Measurements from ENCODE around the gene TVP23B. TPM values are rescaled to one million over a fixed set of nuclear protein-coding genes. Genes with fewer than 3 reads are reported as not detected.
"Not testable (repeated sequence)": the region's sequence is repeated elsewhere in the genome, so short reads cannot be mapped to it uniquely, and the experiment has no call there.

Gene TVP23B
- polyA plus RNA-seq, 4 donors: 45.8 to 54.1 (median 50.9) TPM

- not testable (repeated sequence) for DNase-seq (ENCODE audit: low read depth in 4 of 4, low spot score in 3 of 4)
Observed at GRCh38 chr17:18786890-18787289, 5.9 kb downstream of the TVP23B start.

- not testable (repeated sequence) for DNase-seq (ENCODE audit: low read depth in 4 of 4, low spot score in 3 of 4)
Observed at GRCh38 chr17:18791402-18791801, 10.4 kb downstream of the TVP23B start.

- DNase-seq (ENCODE audit: low read depth in 4 of 4, low spot score in 3 of 4): not testable (repeated sequence)
Observed at GRCh38 chr17:18794841-18795240, 13.9 kb downstream of the TVP23B start.

GRCh38 chr17:18796887-18797286 lies 15.9 kb downstream of the TVP23B start:
- not testable (repeated sequence) for DNase-seq (ENCODE audit: low read depth in 4 of 4, low spot score in 3 of 4)

- not testable (repeated sequence) for DNase-seq (ENCODE audit: low read depth in 4 of 4, low spot score in 3 of 4)
Observed at GRCh38 chr17:18803458-18804245, 22.7 kb downstream of the TVP23B start.

- DNase-seq (ENCODE audit: low read depth in 4 of 4, low spot score in 3 of 4): not testable (repeated sequence)
Observed at GRCh38 chr17:18815924-18816323, 34.9 kb downstream of the TVP23B start.

- peak; percentile 7 to 36 (median 32) for DNase-seq (ENCODE audit: low read depth in 4 of 4, low spot score in 3 of 4)
Observed at GRCh38 chr17:18816489-18817371, 35.7 kb downstream of the TVP23B start.

GRCh38 chr17:18821430-18821829 lies 40.4 kb downstream of the TVP23B start:
- DNase-seq (ENCODE audit: low read depth in 4 of 4, low spot score in 3 of 4): not testable (repeated sequence)

GRCh38 chr17:18827613-18828012 lies 46.6 kb downstream of the TVP23B start:
- not testable (repeated sequence) for DNase-seq (ENCODE audit: low read depth in 4 of 4, low spot score in 3 of 4)

GRCh38 chr17:18848501-18848900 lies 67.5 kb downstream of the TVP23B start:
- no peak for DNase-seq (ENCODE audit: low read depth in 4 of 4, low spot score in 3 of 4)

- no peak for DNase-seq (ENCODE audit: low read depth in 4 of 4, low spot score in 3 of 4)
Observed at GRCh38 chr17:18850679-18851078, 69.7 kb downstream of the TVP23B start.

GRCh38 chr17:18851201-18851600 lies 70.2 kb downstream of the TVP23B start:
- no peak for DNase-seq (ENCODE audit: low read depth in 4 of 4, low spot score in 3 of 4)

GRCh38 chr17:18854956-18855355 lies 74.0 kb downstream of the TVP23B start:
- DNase-seq (ENCODE audit: low read depth in 4 of 4, low spot score in 3 of 4): no peak

GRCh38 chr17:18855831-18856569 lies 75.0 kb downstream of the TVP23B start:
- DNase-seq (ENCODE audit: low read depth in 4 of 4, low spot score in 3 of 4): peak; percentile 85 to 93 (median 92)

Other genes with a start within 250 kb of the TVP23B start
- not detected for gene TBC1D28, start 136.8 kb upstream of the TVP23B start, polyA plus RNA-seq (ENCODE audit: insufficient read length in 4 of 4)
- gene FOXO3B, start 98.9 kb upstream of the TVP23B start, polyA plus RNA-seq (ENCODE audit: insufficient read length in 4 of 4): 1 to 10 TPM; 3.0 to 5.2 (median 4.5) TPM
- 1 to 10 TPM in 1 of 4 donors, under 1 TPM in 3; 0.46 to 1.0 (median 0.61) TPM for gene FBXW10, start 37.1 kb upstream of the TVP23B start, polyA plus RNA-seq (ENCODE audit: insufficient read length in 4 of 4)
- 10 to 100 TPM; 46.6 to 64.1 (median 58.1) TPM for gene PRPSAP2, start 76.9 kb downstream of the TVP23B start, polyA plus RNA-seq (ENCODE audit: insufficient read length in 4 of 4)
- gene SLC5A10, start 171.0 kb downstream of the TVP23B start, polyA plus RNA-seq (ENCODE audit: insufficient read length in 4 of 4): under 1 TPM; 0.15 to 0.64 (median 0.35) TPM
- 1 to 10 TPM in 3 of 4 donors, under 1 TPM in 1; 0.91 to 8.1 (median 6.0) TPM for gene FAM83G, start 223.6 kb downstream of the TVP23B start, polyA plus RNA-seq (ENCODE audit: insufficient read length in 4 of 4)

Measured in left renal pelvis (tissue), 4 donors.